HL-60 (cell line): ENCODE results near the gene DAD1.
A peak's percentile ranks its signal among the peaks of the same experiment; 100 is the strongest.

Source experiments
- DNase-seq, 2 experiments: peaks; one replicate each; pipeline ENCODE4 v3.0.0-alpha.2; 2010 to 2020; ENCODE audit warnings: low read depth in 1 of 2, low spot score in 1 of 2
- H3K27ac ChIP-seq: fragments of 250-450 bp; sonication (Bioruptor Pico); replicated peaks from 2 replicates; pipeline ENCODE4 v1.5.1; 2020; ENCODE audit warnings: mild to moderate bottlenecking, moderate library complexity
- H3K27me3 ChIP-seq: fragments of 250-450 bp; sonication (Bioruptor Pico); 2 replicates; pipeline ENCODE4 v1.5.1; 2021; ENCODE audit warnings: mild to moderate bottlenecking, moderate library complexity; ENCODE audit not compliant: insufficient read depth, poor library complexity, severe bottlenecking
- H3K4me3 ChIP-seq: replicated peaks from 2 replicates; pipeline ENCODE4 v1.5.1; 2011; ENCODE audit warnings: mild to moderate bottlenecking, control low read depth, low read length; ENCODE audit not compliant: insufficient read depth
- CTCF ChIP-seq: IDR thresholded peaks from one replicate; pipeline ENCODE4 v1.5.1; 2011; ENCODE audit warnings: low read length, control low read depth, inconsistent platforms; ENCODE audit not compliant: insufficient read depth
- GABPA ChIP-seq: IDR thresholded peaks from 2 replicates; pipeline ENCODE4 v1.6.1; 2012; ENCODE audit warnings: low read depth
- POLR2AphosphoS5 ChIP-seq: IDR thresholded peaks from 2 replicates; pipeline ENCODE4 v1.6.1; 2012; ENCODE audit warnings: low read depth
- REST ChIP-seq: IDR thresholded peaks from 2 replicates; pipeline ENCODE4 v1.6.1; 2012; ENCODE audit warnings: low read depth; ENCODE audit not compliant: insufficient replicate concordance
- SPI1 ChIP-seq: IDR thresholded peaks from 2 replicates; pipeline ENCODE4 v1.6.1; 2012; ENCODE audit warnings: low read depth, mild to moderate bottlenecking, borderline replicate concordance

The DAD1 gene

GRCh38 chr14:22520796-22521195 is 68.2 kb downstream of the DAD1 start:
- Histone ChIP-seq H3K27me3 (no peaks in the 10 kb centered on the region), H3K4me3 (no peak overlapping the region), H3K27ac (no peak overlapping the region)
- TF ChIP-seq SPI1 (peak; percentile 80), GABPA (no peak), POLR2AphosphoS5 (no peak), CTCF (no peak)
- no peak for DNase-seq

GRCh38 chr14:22519877-22520685 is 68.9 kb downstream of the DAD1 start:
- no peak for DNase-seq
- no peak overlapping the region for H3K27ac ChIP-seq
- TF ChIP-seq GABPA (no peak), POLR2AphosphoS5 (no peak), REST (no peak), SPI1 (no peak), CTCF (no peak)
- H3K27me3 ChIP-seq, result no peaks in the 10 kb centered on the region
- no peak overlapping the region for H3K4me3 ChIP-seq

- Histone ChIP-seq H3K4me3 (no peak overlapping the region), H3K27ac (no peak overlapping the region), H3K27me3 (no peaks in the 10 kb centered on the region)
- DNase-seq, result no peak
- TF ChIP-seq SPI1, result no peak
- TF ChIP-seq REST, result no peak
- no peak for TF ChIP-seq GABPA
Measured at GRCh38 chr14:22518073-22518472, 71.0 kb downstream of the DAD1 start.

GRCh38 chr14:22517117-22517720 is 71.8 kb downstream of the DAD1 start:
- H3K27ac ChIP-seq, result no peak overlapping the region

More at GRCh38 chr14:22517117-22517720, 71.8 kb downstream of the DAD1 start:
- Histone ChIP-seq H3K4me3 (no peak overlapping the region), H3K27me3 (no peaks in the 10 kb centered on the region)
- DNase-seq, result no peak
- no peak for TF ChIP-seq SPI1
- no peak for TF ChIP-seq POLR2AphosphoS5
- TF ChIP-seq REST, result no peak
- TF ChIP-seq GABPA, result no peak
- TF ChIP-seq CTCF, result no peak
